Osteoblast (primary cell): ENCODE data around the gene GNAQ. TPM values are rescaled to one million over a fixed set of nuclear protein-coding genes. Genes with fewer than 3 reads are reported as not detected.

Source experiments
- DNase-seq: peaks from one replicate; pipeline ENCODE4 v3.0.0; 2011; ENCODE audit warnings: low spot score, mixed read lengths; ENCODE audit not compliant: insufficient read length; ENCODE audit errors: missing footprints
- H2AFZ ChIP-seq: 2 replicates; pipeline ENCODE4 v1.6.0; 2011; ENCODE audit warnings: mild to moderate bottlenecking, low read length
- H3K27ac ChIP-seq: 2 replicates; pipeline ENCODE4 v1.5.1; 2011; ENCODE audit warnings: mild to moderate bottlenecking, low read depth, low read length, moderate library complexity
- H3K27me3 ChIP-seq: 2 replicates; pipeline ENCODE4 v1.6.0; 2012; ENCODE audit warnings: mild to moderate bottlenecking, control low read depth, inconsistent platforms, low read length, moderate library complexity; ENCODE audit not compliant: insufficient read depth
- H3K36me3 ChIP-seq: 2 replicates; pipeline ENCODE4 v1.5.1; 2011; ENCODE audit warnings: mild to moderate bottlenecking, low read length, control low read depth, moderate library complexity; ENCODE audit not compliant: insufficient read depth
- H3K4me1 ChIP-seq: 2 replicates; pipeline ENCODE4 v1.5.1; 2011; ENCODE audit warnings: mild to moderate bottlenecking, low read length, control low read depth, moderate library complexity; ENCODE audit not compliant: insufficient read depth
- H3K4me2 ChIP-seq: 2 replicates; pipeline ENCODE4 v1.6.0; 2011; ENCODE audit warnings: mild to moderate bottlenecking, low read length; ENCODE audit not compliant: insufficient read depth
- H3K4me3 ChIP-seq: fragments of 200-600 bp; sonication (generic); 3 replicates; pipeline ENCODE4 v1.5.1; 2012; ENCODE audit warnings: mild to moderate bottlenecking, low read length, inconsistent platforms; ENCODE audit not compliant: insufficient read depth
- H3K79me2 ChIP-seq: 2 replicates; pipeline ENCODE4 v1.6.0; 2012; ENCODE audit warnings: mild to moderate bottlenecking, low read length, control low read depth, inconsistent platforms; ENCODE audit not compliant: insufficient read depth
- H3K9me3 ChIP-seq: 2 replicates; pipeline ENCODE4 v1.5.1; 2011; ENCODE audit warnings: low read depth, low read length, control low read depth
- H4K20me1 ChIP-seq: 2 replicates; pipeline ENCODE4 v1.6.0; 2012; ENCODE audit warnings: mild to moderate bottlenecking, low read length, control low read depth; ENCODE audit not compliant: insufficient read depth
- total RNA-seq: library from RNA; depleted of rRNA; stranded (reverse); fragments of >200 nt; gene quantifications from 2 replicates; pipeline ENCODE4 v1.2.3, GENCODE V29; 2012
- TF ChIP-seq, protein P1 (sequence below): IDR thresholded peaks from 2 replicates; pipeline ENCODE4 v1.5.1; 2011; ENCODE audit warnings: mild to moderate bottlenecking, low read depth, low read length, moderate library complexity; ENCODE audit errors: extremely low read depth

GNAQ gene
- total RNA-seq, 1 donor = 64.8 TPM

DNA sequence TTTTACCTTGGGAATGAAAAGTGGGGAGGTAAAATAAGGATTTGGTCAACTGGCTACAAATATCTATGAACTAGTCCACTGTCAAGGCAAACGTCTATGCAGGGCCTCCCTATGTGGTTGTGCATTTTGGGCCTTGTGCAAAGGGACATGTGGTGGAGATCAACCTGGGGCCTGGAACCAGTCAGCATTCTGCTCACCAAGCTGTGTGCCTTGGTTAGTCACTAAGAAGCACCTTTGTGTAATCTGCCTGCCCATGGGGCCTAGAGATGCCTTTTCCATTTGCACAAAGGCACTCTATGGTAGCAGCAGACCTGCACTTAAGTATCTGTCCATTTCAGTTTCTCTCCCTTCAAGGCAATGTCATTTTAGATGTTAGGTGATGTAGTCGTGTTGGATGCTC lies 184.0 kb downstream of the GNAQ start:
- Histone ChIP-seq H3K4me1 (peaks cover 34% of the 10 kb centered on the region), H3K79me2 (peaks cover 58% of the 10 kb centered on the region), H4K20me1 (peaks cover 13% of the 10 kb centered on the region), H3K4me3 (no peak overlapping the region), H3K27ac (no peak overlapping the region), H3K36me3 (no peaks in the 10 kb centered on the region), H3K4me2 (no peak overlapping the region), H3K27me3 (no peaks in the 10 kb centered on the region), H3K9me3 (no peaks in the 10 kb centered on the region), H2AFZ (no peak overlapping the region)
- TF ChIP-seq, protein P1, sequence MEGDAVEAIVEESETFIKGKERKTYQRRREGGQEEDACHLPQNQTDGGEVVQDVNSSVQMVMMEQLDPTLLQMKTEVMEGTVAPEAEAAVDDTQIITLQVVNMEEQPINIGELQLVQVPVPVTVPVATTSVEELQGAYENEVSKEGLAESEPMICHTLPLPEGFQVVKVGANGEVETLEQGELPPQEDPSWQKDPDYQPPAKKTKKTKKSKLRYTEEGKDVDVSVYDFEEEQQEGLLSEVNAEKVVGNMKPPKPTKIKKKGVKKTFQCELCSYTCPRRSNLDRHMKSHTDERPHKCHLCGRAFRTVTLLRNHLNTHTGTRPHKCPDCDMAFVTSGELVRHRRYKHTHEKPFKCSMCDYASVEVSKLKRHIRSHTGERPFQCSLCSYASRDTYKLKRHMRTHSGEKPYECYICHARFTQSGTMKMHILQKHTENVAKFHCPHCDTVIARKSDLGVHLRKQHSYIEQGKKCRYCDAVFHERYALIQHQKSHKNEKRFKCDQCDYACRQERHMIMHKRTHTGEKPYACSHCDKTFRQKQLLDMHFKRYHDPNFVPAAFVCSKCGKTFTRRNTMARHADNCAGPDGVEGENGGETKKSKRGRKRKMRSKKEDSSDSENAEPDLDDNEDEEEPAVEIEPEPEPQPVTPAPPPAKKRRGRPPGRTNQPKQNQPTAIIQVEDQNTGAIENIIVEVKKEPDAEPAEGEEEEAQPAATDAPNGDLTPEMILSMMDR = no peak
- peak; percentile 30 for DNase-seq

DNA sequence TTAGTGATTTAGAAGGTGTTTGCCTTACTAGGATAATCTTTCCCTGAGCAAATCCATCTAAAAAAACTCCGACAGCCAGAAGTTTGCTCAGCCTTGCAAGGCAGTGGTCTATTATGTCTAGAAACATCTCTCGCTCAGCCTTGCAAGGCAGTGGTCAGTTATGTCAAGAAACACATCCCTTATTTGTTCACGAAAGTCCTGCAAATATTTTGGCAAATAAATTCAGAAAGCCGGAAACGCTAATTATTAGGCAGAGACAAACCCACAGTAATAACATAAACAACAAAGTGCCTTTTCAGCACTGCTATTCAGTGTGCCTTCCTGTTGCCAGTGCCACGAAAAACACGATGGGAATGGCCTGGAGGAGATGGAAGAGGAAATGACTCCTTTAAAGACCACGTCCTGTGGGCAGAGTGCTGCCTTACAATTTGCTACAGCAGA lies 184.5 kb downstream of the GNAQ start:
- H3K9me3 ChIP-seq = no peaks in the 10 kb centered on the region
- no peak overlapping the region for H3K4me3 ChIP-seq
- no peaks in the 10 kb centered on the region for H3K36me3 ChIP-seq
- H3K27me3 ChIP-seq = no peaks in the 10 kb centered on the region
- TF ChIP-seq, protein P1 = no peak
- peak overlapping the region; percentile 33 for H3K4me2 ChIP-seq
- peaks cover 34% of the 10 kb centered on the region for H3K4me1 ChIP-seq
- H3K27ac ChIP-seq = peak overlapping the region; percentile 7
- H3K79me2 ChIP-seq = peaks cover 57% of the 10 kb centered on the region
- peaks cover 10% of the 10 kb centered on the region for H4K20me1 ChIP-seq
- DNase-seq = no peak
- H2AFZ ChIP-seq = peak overlapping the region; percentile 14

DNA sequence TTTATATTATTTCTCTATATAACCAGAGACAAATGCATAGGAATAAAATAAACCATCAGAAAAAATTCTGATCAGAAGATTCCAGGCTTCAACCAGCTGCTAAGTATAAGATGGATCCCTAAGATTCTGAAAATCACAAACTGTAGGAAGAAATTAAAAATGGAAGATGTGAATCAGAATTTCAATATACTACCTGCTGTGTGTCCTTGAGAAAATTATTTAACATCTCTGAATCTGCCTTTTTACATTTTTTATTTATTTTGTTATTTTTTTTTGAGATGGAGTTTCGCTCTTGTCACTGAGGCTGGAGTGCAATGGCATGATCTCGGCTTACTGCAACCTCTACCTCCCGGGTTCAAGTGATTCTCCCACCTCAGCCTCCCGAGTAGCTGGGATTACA lies 187.2 kb downstream of the GNAQ start:
- TF ChIP-seq, protein P1 = no peak
- Histone ChIP-seq H3K36me3 (no peaks in the 10 kb centered on the region), H4K20me1 (peaks cover 11% of the 10 kb centered on the region), H3K4me1 (peaks cover 53% of the 10 kb centered on the region), H3K9me3 (no peaks in the 10 kb centered on the region), H3K27ac (no peak overlapping the region), H3K4me2 (no peak overlapping the region), H3K27me3 (no peaks in the 10 kb centered on the region), H3K79me2 (peaks cover 57% of the 10 kb centered on the region), H3K4me3 (no peak overlapping the region), H2AFZ (no peak overlapping the region)
- no peak for DNase-seq

DNA sequence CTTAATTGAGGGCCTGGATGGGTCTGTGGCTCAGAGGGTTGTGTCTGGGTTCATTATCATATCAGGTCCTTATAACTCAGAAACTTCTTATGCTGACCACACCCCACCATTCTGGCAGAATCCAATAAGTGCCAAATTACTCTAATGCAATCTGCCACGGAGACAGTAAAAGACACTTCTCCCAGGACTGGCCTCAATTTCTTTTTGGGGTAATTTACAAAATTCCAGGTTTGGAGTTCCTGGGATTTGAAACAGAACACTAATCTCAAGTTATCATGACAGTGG lies 187.8 kb downstream of the GNAQ start:
- Histone ChIP-seq H4K20me1 (peaks cover 9% of the 10 kb centered on the region), H3K4me3 (no peak overlapping the region), H3K4me2 (no peak overlapping the region), H3K36me3 (no peaks in the 10 kb centered on the region), H3K79me2 (peaks cover 61% of the 10 kb centered on the region), H3K9me3 (no peaks in the 10 kb centered on the region), H3K27ac (no peak overlapping the region), H3K27me3 (no peaks in the 10 kb centered on the region), H3K4me1 (peaks cover 53% of the 10 kb centered on the region), H2AFZ (no peak overlapping the region)
- TF ChIP-seq, protein P1 = no peak
- no peak for DNase-seq
